ENCODE data around the gene PRDM7. TPM values are rescaled to one million over a fixed set of nuclear protein-coding genes. Genes with fewer than 3 reads are reported as not detected.

Gene PRDM7
- total and polyA plus RNA-seq, 3 donors from 2014 or later: 1.8 to 10.2 (median 4.2) TPM

- no peak overlapping the region for H3K27ac ChIP-seq
- TF ChIP-seq POLR2A (IDR thresholded peaks at IDR 0.05): no peak
- H3K27me3 ChIP-seq: no peaks in the 10 kb centered on the region
- H3K9me3 ChIP-seq: no peaks in the 10 kb centered on the region
- intact Hi-C loops (cut with DNase I; ENCODE audit: low total_unique reads): no loop called here
- no peaks in the 10 kb centered on the region for H3K36me3 ChIP-seq (ENCODE audit: low read depth, missing control alignments)
- H3K4me3 ChIP-seq: no peak overlapping the region
- DNase-seq: no peak
- H3K4me1 ChIP-seq: no peaks in the 10 kb centered on the region
- WGBS, 2 donors: 74 to 91% methylated on average over 5 to 7 of the region's 7 CpGs
These were observed 70.1 kb downstream of the PRDM7 start for GRCh38 chr16:90007015-90007414.

Other genes starting within 250 kb of the PRDM7 start
- gene SPIRE2, start 248.9 kb downstream of the PRDM7 start, total RNA-seq: 10 to 100 TPM; 20.9 to 31.3 TPM
- 11.5 TPM for gene SPIRE2, start 248.9 kb downstream of the PRDM7 start, polyA plus RNA-seq (ENCODE audit: insufficient read depth, low read depth, low replicate concordance)
- gene TCF25, start 203.7 kb downstream of the PRDM7 start, total RNA-seq: 100 to 1,000 TPM; 334 to 345 TPM
- gene TCF25, start 203.7 kb downstream of the PRDM7 start, polyA plus RNA-seq (ENCODE audit: insufficient read depth, low read depth, low replicate concordance): 225 TPM
- gene MC1R, start 158.5 kb downstream of the PRDM7 start, total RNA-seq: 10 to 100 TPM; 40.0 to 53.7 TPM
- 30.1 TPM for gene MC1R, start 158.5 kb downstream of the PRDM7 start, polyA plus RNA-seq (ENCODE audit: insufficient read depth, low read depth, low replicate concordance)
- 10 to 100 TPM; 38.8 to 61.7 TPM for gene TUBB3, start 154.0 kb downstream of the PRDM7 start, total RNA-seq
- 56.5 TPM for gene TUBB3, start 154.0 kb downstream of the PRDM7 start, polyA plus RNA-seq (ENCODE audit: insufficient read depth, low read depth, low replicate concordance)
- gene DEF8, start 128.6 kb downstream of the PRDM7 start, total RNA-seq: 10 to 100 TPM; 38.1 to 46.4 TPM
- gene DEF8, start 128.6 kb downstream of the PRDM7 start, polyA plus RNA-seq (ENCODE audit: insufficient read depth, low read depth, low replicate concordance): 26.8 TPM
- gene DBNDD1, start 57.9 kb downstream of the PRDM7 start, total RNA-seq: 1 to 10 TPM; 4.7 to 5.1 TPM
- 2.3 TPM for gene DBNDD1, start 57.9 kb downstream of the PRDM7 start, polyA plus RNA-seq (ENCODE audit: insufficient read depth, low read depth, low replicate concordance)

Data from testis (tissue), 3 donors.